Epithelial cell of esophagus (primary cell): ENCODE data around the gene TMEM120A.

Experiments
- DNase-seq: peaks from one replicate; pipeline ENCODE4 v3.0.0; 2010; ENCODE audit warnings: low read depth
- H3K4me3 ChIP-seq: 2 replicates; pipeline ENCODE4 v1.5.1; 2011; ENCODE audit warnings: mild to moderate bottlenecking, low read length, control low read depth
- CTCF ChIP-seq: IDR thresholded peaks from 2 replicates; pipeline ENCODE4 v1.5.1; 2011; ENCODE audit warnings: low read depth, mild to moderate bottlenecking, low read length, control low read depth, inconsistent platforms; ENCODE audit not compliant: insufficient read depth; ENCODE audit errors: missing control alignments

The TMEM120A gene

DNA sequence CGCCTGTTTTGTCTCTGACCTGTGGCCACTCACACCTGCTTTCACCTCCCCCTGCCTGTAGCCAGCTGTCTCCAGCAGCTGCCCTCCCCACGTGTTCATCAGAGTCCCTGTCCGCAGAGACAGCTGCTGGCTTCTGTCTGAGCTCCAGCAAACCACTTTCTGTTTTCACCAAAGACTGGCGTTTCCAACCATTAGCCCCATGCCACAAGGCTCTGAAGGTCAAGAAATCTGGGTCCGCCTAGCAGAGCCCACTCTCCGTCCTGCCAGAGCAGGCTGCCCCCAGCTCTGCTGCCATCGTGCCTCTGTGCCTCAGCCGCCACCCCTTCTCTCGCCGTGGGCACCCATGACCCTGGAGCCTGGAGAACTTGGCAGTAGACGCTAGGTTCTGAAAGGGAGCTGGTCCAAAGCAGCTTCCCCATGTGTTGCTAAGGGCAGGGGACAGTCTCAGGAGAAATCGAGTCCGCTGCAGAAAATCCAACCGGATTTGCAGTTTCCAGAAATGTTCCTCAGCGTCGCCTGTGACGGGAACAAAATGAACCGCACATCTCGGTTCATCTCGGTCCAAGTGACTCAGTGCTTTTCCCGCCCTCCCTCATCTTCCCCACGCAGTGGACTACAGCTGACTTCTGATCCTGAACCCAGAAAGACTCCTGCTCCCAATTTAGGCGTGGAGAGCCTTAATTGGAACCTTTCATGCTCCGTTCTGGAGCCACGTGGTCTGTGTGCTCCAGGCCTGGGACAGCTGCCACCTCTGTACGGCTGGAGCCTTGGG, 28.0 kb downstream of the TMEM120A start:
- TF ChIP-seq CTCF, result no peak
- DNase-seq, result no peak
- H3K4me3 ChIP-seq, result no peak overlapping the region

- DNase-seq, result no peak
- no peak for TF ChIP-seq CTCF
- H3K4me3 ChIP-seq, result no peak overlapping the region
Observed at GRCh38 chr7:75965617-75966016, 28.8 kb downstream of the TMEM120A start.

GRCh38 chr7:75963381-75963995, 30.9 kb downstream of the TMEM120A start:
- no peak overlapping the region for H3K4me3 ChIP-seq
- DNase-seq, result no peak
- no peak for TF ChIP-seq CTCF

DNA sequence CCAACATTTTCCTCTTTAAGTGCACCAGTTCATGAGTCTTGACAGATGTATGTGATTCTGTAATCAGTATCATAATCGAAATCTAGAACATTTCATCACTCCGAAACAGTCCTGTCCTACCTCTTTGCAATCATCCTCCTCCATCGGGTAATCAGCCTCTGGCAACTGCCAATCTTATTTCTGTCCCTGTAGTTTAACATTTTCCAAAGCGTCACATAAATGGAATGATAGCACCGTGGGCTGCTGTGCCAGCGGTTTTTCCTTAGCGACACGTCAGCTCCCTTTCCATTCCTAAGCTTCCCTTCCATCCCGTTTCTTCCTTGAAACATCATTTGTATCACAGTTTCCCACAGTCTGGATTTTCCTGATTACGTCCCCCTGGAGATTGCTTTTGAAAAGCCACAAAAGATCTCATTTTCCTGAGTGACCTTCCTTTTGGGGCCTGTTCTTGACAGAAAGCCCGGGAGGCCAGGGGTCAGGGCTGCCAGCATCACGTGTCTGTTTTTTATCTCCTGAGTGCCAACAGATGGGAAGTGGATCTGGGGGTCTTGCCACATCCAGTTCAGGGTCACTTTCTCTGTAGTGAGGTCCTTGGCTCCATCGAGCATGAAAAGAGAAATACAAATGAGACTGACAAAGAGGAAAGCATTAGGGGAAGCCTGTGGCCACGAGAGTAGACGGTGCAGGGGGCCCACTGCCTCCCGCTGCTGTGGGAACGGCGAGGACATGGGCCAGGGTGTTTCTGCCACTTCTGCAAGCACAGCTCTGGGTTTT, 31.6 kb downstream of the TMEM120A start:
- H3K4me3 ChIP-seq, result no peak overlapping the region
- no peak for DNase-seq
- no peak for TF ChIP-seq CTCF

GRCh38 chr7:75961218-75961617, 33.2 kb downstream of the TMEM120A start:
- no peak overlapping the region for H3K4me3 ChIP-seq
- no peak for DNase-seq
- no peak for TF ChIP-seq CTCF

GRCh38 chr7:75960372-75960771, 34.0 kb downstream of the TMEM120A start:
- no peak overlapping the region for H3K4me3 ChIP-seq
- TF ChIP-seq CTCF, result no peak

More at GRCh38 chr7:75960372-75960771, 34.0 kb downstream of the TMEM120A start:
- no peak for DNase-seq
